Middle frontal gyrus (tissue), 1 donor: ENCODE measurements around the gene TMEM45A.
A peak's percentile ranks its signal among the peaks of the same experiment; 100 is the strongest.
"Not testable (repeated sequence)": the region's sequence is repeated elsewhere in the genome, so short reads cannot be mapped to it uniquely, and the experiment has no call there.

ENCODE experiments used
- DNase-seq: peaks from one replicate; pipeline ENCODE4 v3.0.0-alpha.2; 2015; ENCODE audit warnings: low spot score; ENCODE audit errors: extremely low spot score

TMEM45A gene

DNA sequence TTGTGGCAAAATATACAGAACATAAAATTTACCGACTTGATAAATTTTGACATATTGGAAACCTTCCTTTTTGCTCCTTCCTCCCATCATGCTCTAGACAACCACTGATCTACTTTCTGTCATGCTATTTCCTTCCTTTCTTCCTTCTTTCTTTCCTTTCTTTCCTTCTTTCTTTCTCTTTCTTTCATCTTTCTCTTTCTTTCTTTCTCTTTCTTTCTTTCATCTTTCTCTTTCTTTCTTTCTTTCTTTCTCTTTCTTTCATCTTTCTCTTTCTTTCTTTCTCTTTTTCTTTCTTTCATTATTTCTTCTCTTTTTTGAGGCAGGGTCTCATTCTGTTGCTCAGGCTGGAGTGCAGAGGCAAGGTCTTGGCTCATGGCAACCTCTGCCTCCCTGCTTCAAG, 8.9 kb upstream of the TMEM45A start:
- no peak for DNase-seq

DNA sequence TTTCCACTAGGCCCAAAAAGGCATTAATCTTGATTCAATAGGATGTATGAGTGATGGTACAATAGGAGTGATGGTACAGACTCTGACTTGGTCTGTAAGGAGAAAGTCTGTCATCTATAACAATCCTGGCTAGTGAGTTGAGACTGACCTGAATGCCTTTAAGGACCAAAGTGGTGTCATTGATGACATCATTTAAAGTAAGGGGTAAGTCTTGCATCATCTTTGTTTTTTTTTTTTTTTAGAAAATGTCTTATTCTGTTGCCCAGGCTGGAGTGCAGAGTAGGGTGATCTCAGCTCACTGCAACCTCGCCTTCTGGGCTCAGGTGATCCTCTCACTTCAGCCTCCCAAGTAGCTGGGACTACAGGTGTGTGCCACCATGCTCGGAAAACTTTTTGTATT, 5.6 kb upstream of the TMEM45A start:
- DNase-seq, result no peak

DNA sequence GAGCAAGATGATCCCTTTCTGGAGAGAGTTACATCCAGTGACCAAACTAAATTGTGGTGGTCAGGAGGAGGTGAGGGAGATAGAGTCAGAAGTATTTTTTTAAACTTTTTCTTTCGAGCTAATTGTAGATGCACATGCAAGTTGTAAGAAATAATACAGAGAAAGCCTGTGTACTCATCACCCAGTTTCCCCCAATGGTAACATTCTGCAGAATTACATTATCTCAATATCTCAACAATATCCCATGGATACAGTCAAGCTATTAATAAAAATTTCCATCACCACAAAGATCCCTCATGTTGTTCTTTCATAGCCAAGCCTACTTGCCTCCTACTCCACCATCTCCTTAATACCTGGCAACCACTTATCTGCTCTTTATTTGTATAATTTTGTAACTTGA, 3.3 kb upstream of the TMEM45A start:
- DNase-seq, result no peak

DNA sequence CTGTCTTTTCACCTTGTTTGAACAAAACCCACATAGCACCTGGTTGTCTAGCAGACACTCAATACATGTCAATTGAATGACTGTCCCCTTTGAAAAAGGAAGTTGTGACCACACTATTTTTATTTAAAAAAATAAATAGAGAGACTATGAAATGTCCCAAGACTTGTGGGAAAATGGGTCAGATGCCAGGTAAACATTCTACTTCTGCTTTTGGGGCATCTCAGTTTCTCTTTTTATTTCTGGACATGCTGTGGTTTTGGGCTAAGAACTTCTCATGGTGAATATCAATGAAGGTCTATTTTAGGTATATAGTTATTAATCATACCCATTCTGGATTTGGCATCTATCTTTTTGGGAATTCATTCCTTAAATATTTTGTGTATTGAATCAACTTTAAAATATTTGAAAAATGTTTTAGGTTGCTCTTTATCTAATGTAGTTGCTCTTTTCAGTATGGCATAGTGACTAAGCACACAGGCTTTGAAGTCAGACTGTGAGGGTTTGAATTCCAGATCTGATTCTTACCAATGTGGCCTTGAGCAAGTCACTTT, 4.4 kb downstream of the TMEM45A start:
- no peak for DNase-seq

DNA sequence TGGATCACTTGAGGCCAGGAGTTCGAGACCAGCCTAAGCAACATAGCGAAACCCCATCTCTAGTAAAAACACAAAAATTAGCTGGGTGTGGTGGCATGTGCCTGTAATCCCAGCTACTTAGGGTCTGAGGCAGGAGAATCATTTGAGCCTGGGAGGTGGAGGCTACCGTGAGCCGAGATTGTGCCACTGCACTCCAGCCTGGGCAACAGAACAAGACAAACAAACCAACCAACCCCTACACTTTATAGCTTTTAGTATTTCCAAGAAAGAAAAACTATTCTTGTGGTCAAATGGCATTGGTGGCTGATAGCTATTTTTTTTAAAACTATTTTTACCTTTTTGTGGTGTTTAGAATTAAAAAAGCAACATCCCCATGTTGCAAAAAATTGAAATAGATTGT, 7.2 kb downstream of the TMEM45A start:
- no peak for DNase-seq

DNA sequence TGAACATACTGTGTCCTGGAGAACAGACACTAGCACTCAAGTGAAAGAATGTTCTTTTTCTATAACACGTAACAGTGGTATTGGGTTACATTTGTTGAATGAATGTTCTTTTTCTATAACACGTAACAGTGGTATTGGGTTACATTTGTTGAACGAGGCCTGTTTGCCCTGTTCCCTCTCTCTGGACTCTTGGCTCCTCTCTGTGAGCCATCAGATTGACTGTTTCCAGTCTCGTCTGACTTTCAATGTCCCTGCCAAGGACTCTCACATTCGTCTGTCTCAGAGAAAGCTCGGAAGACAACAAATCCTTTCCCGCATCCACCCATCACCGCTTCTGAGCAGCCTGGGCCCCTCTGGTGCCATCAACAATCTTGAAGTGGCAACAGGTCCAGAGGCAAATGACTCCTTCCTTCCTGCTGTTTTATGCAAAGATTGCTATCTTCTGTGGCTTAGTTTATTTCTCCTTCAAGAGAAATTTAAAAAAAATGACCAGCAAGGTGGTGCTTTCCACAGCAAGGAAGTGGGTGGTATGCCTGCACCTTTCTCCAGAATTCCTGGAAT, 8.0 kb downstream of the TMEM45A start:
- DNase-seq, result no peak

DNA sequence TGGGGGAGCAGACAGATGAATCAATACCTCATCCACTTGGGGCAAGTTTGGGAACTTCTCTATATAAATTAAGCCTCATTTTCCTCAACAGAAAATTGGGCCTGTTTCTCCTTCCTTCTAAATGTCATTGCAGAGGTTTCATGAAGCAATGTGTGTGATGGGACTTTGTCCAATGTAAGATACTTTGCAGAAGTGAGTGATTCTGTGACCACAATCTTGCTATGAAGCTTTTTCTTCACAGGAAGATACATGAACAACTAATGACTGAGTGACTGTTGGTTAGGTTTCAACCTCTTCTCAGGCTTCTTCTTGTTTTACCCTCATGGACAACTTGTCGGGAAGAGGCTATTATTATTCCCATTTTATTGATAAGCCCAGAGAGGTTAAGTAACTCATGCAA, 11.0 kb downstream of the TMEM45A start:
- DNase-seq, result no peak

DNA sequence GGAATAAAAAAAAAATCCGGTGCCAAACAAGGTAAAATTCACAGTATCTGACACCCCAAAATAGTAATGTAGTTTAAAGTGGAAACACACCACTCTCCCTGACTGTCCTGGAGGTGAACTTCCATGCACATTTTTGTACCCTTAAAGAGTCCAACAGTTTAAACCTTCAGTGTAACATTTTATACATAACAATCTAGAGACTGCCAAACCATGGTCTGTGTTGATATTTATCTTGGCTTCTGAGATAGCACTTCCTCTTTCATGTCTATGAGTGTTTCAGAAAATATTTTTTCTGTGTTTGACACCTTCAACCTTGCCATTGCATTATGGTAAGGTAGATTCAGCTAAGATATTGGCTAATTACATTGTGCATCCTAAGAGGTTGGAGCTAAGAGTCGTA, 13.9 kb downstream of the TMEM45A start:
- no peak for DNase-seq

DNA sequence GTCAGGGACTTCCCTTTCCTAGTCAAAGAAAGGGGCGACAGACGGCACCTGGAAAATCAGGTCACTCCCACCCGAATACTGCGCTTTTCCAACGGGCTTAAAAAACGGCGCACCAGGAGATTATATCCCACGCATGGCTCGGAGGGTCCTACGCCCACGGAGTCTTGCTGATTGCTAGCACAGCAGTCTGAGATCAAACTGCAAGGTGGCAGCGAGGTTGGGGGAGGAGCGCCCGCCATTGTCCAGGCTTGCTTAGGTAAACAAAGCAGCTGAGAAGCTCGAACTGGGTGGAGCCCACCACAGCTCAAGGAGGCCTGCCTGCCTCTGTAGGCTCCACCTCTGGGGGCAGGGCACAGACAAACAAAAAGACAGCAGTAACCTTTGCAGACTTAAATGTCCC, 17.4 kb downstream of the TMEM45A start:
- not testable (repeated sequence) for DNase-seq

DNA sequence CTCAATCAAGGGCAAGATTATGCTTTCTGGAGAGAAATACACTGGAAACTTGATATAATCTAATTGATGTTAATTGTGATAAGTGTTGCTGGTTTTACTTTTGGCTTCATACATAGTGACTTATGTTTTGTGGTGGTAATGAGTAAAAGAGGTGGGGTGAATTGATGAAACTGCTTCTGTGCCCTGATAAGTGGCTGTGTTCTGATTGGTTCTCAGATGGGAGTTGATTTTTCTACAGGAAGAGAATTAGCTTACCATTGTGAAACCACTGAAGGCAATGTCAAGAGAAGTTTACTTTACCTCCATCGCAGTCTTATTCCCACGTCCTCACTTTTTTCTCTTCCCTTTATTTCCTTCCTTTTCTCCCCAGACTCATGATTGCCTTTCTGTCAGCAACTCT, 23.8 kb downstream of the TMEM45A start:
- DNase-seq, result no peak

DNA sequence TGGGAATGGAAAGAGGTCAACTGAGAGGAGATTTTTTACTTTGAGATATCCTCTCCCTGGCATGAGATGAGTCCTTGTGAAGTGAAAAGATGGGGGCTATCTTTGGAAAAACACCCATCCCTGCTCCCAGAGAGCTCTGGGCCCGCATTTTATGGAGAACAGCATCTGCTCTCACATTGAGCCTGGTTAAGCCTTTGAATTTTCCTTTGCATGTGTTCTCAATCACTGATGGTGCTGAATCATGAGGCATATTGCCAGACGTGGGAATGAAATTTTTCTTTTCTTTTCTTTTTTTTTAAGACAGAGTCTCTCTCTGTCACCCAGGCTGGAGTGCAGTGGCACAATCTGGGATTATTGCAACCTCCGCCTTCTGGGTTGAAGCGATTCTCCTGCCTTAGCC, 24.4 kb downstream of the TMEM45A start:
- no peak for DNase-seq

DNA sequence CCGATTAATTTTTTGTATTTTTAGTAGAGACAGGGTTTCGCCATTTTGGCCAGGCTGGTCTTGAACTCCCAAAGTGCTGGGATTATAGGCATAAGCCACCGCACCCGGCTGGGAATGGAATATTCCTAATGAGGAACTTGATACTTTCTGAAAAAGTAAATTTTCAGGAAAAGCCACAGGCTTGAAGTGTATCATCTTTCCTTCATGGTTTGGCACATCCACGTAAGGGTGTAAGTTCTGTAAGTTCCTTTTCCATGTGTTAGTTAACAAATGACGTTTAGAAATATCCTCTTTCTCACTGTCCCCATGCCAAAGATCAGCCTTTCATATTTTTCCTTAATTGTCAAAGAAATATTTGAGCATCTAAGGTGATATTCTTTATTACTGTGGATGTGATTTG, 24.9 kb downstream of the TMEM45A start:
- no peak for DNase-seq

DNA sequence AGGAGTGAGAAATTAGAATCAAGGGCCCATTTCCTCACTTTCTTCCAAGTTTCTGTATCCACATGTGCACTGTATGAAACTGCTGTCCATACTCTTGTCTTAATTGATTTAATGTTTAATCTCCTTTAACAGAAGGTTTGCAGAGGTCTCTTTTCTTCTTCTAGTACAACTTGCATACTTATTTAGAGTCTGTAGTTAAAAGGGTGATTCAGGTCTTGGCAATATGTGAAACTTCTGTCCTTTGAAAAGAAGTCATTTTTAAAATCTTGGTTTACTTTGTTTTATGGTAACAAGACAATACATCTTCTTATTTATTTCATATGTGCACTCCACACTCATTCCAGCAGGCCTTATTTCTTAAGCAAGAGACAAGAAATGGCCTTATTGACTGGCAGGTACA, 25.8 kb downstream of the TMEM45A start:
- no peak for DNase-seq

DNA sequence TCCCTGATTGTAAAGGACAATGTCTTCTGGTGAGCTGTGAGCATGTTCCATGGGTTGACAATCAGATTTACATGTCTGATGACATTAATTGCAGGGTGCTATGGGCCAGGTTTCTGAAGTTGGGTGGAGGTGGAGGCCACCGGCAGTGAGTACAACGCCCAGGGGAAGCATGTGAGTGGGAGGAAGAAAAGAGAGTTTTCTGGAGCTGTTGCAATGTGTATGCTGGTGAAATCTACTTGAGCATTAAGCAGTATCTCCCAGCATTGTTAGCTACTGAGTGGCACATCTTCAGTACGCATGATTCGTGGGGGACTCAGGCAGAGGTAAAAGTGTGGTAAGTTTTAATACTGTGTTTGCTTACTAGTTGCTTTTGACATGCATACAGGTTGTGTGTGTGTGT, 26.6 kb downstream of the TMEM45A start:
- DNase-seq, result no peak

DNA sequence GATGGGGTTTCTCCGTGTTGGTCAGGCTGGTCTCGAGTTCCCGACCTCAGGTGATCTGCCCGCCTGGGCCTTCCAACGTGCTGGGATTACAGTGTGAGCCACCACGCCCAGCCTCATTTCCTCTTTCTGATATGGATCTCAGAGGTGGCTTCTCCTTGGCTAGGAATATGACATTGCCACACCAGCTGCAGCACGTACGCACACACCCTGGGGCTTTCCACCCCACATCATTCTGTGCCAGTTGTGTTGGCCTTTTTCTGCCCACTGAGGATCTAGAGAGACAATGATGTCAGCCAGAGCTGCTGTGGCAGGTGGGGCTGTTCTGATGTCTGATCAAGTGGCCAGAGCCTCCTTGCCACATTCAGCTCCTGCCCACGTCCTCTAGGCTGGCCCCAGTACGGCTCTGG, 29.0 kb downstream of the TMEM45A start:
- DNase-seq, result no peak

DNA sequence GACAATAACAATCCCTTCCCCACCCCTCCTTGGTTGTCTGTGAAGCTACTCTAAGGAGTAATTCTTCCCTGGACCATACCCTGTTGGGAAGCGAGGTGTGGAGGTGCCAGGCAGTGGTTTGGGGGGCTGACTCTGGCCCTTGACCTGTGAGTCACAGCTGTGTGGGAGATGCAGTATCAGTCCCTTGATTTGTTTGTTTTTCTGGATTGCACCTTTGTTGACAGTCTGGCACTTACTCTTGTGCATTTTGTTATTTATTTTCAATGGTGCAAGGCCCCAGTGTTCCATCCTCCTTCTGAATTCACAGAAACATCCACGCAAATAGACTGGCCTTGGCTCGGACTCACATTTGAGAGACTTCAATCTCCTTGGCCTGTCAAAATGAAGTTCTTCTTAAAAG, 29.7 kb downstream of the TMEM45A start:
- no peak for DNase-seq

DNA sequence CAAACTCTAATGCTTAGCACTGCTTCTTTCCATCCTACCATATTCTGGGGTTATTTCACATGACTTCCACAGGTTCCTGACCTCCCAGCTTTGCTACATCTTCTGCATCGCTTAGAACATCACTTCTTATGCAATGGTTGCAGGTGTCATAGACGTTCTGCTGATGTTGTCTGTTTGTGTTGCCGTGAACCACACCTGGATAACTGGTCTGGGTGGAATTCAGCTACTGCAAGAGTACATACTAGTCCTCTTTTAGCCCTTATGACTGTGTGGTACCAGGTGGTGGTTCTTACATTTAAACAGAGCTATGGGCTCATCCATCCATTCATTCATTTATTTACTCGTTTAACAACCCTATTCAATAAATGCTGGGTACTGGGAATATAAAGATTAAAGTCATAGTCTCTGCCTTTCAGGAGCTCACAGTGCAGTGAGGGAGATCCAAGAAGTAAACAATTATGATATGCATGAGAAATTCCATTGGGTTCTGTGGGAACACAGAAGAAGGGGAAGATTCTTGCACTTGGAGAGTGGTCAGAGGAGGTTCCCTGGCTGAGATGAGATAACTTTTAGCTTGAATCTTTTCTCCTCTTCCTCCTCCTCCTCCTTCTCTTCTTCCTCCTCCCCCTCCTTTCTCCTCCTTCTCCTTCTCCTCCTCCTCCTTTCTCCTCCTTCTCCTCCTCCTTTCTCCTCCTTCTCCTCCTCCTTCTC, 30.8 kb downstream of the TMEM45A start:
- no peak for DNase-seq

DNA sequence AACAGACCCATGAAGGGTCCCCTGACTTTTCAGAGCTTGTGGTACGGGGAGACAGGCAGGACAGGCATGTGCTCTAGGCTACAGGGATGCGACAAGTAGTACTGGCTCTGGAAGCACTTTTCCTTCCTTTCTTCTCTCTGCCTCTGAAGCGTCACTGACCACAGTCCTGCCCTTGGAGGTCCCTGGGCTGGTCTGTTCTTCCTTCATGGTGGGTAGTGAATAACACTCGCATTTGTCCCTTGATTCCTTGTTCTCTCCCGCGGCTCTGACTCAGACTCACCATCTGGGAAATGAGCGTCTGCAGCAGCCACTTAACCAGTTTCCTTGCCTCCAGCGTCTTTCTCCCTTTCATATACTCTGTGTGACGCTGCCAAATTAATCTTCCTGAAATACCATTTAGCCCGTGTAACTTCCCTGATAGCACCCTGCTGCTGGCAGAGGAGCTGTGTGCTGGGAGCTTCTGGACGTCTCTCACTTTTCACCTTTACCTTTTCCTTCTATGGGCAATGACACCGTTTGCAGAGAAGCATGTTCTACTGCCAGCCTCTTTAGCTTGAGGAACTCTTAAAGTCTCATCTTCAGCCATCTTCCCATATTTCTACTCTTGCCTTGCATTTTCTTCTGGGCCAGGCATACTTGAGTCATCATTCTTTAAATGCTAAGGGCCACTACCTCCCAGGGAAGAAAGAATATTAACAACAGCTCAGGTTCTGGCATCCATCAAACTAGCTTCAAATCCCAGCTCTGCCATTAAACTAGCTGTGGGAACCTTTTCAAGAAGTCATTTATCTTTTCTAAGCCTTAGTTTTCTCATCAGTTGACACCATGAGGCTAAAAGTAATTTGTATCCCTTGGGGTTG, 33.6 kb downstream of the TMEM45A start:
- peak; percentile 8 for DNase-seq

DNA sequence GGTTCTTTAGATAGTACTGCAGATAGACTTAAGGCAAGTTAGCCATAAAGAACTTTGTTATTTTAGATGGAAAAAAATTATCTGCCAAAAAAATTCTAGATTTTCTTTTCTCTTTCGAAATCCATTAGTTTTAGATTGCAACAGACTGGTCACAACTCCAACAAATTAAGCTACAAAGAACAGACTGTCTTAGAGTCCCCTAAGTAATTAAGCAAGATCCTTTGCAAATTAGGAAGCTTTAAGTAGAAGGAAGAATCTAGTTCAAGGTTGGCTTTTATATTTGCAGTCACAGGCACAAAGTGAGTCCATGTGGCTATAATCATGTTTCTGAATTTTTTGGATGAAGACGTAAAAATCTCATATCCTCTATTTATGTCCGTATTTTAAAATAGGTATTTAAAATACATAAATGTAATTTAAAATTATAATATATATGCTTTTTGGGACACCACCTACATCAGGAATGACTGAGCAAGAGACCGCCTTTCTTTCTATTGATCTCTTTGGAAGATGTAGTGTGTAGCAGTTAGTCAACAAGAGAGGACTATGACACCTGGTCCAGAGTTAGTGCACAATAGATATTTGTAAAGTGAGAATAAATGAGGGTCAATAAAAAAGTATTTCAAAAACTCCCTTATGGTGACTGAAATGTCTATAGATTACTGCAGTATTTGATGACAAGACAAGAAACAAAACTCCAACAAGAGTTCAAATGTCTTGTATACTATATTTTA, 34.4 kb downstream of the TMEM45A start:
- no peak for DNase-seq

DNA sequence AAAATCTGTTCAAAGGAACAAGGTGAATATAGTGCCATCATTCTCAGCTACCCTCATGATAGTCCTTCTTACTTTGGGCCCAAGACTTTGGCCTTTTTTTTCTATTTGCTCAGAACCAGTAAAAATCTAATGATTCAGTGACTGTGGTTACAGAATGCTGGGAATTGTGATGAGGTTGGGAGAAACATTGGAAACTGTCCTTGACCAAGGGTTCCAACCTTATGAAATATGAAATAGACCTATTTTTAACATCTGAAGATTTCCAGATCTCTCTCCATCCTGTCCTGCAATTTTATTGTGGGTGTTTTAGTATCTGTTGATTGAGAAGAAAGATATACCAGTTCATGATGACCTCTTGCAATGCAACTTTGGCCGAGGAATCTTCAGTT, 34.9 kb downstream of the TMEM45A start:
- DNase-seq, result no peak

DNA sequence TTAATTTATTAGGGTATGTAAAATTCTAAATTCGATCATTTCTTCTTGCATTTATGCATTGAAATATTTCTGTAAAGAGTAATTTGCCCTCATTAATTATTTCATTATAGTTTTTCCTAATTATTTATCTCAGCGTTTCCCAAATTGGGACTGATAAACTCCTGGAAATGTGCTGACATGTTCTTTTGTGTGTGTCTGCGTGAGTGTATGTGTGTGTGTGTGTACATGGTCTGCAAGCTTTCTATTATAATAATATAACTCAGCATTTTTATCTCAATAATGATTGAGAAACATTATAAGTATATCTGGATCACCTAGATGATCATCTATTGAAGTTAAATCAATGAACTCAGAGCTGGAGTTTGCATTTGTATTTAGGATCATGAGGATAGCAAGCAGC, 38.7 kb downstream of the TMEM45A start:
- DNase-seq, result no peak

DNA sequence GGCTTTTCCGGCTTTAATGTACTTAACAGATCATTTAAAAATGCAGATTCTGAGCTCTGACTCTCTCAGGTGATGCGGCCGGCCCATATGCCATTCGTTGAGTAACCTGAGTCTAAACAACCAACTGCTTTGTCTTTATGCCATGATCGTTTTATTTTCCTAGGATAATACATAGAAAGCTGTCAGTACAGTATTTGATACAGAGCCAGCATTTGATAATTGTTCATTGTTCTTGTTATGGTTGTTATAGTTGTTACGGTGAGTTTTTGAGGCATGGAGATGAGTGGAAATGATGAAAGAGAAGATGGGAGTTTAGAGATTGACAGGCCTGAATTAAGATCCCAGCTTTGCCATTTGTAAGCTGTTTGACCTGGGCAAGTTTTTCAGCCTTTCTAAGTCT, 40.0 kb downstream of the TMEM45A start:
- no peak for DNase-seq
